Astrocyte (in vitro differentiated cells and primary cell): ENCODE measurements around the gene ARNT2. TPM values are rescaled to one million over a fixed set of nuclear protein-coding genes. Genes with fewer than 3 reads are reported as not detected.
A peak's percentile ranks its signal among the peaks of the same experiment; 100 is the strongest.

ENCODE experiments used
- DNase-seq: peaks from one replicate; pipeline ENCODE4 v3.0.0-alpha.2; 2010; ENCODE audit warnings: low read depth
- FAIRE-seq: peaks from 2 replicates; lab custom pipeline; 2011; peaks lifted over from hg19 to GRCh38; lab: Jason Lieb, UNC
- H2AFZ ChIP-seq: 2 replicates; pipeline ENCODE4 v1.6.0; 2012; ENCODE audit warnings: low read depth, low read length, inconsistent platforms
- H3K27ac ChIP-seq: 2 replicates; pipeline ENCODE4 v1.5.1; 2011; ENCODE audit warnings: low read depth, low read length, inconsistent platforms
- H3K27me3 ChIP-seq: 2 replicates; pipeline ENCODE4 v1.6.0; 2011; ENCODE audit warnings: low read length, inconsistent platforms; ENCODE audit not compliant: insufficient read depth
- H3K36me3 ChIP-seq: 2 replicates; pipeline ENCODE4 v1.5.1; 2011; ENCODE audit warnings: low read length, inconsistent platforms; ENCODE audit not compliant: insufficient read depth
- H3K4me1 ChIP-seq: 2 replicates; pipeline ENCODE4 v1.5.1; 2011; ENCODE audit warnings: low read length, inconsistent platforms; ENCODE audit not compliant: insufficient read depth
- H3K4me2 ChIP-seq: 2 replicates; pipeline ENCODE4 v1.6.0; 2012; ENCODE audit warnings: low read length, inconsistent platforms
- H3K4me3 ChIP-seq: 2 replicates; pipeline ENCODE4 v1.5.1; 2011; ENCODE audit warnings: low read depth, mild to moderate bottlenecking, low read length, inconsistent platforms; ENCODE audit not compliant: insufficient read depth
- H3K79me2 ChIP-seq: 2 replicates; pipeline ENCODE4 v1.6.0; 2012; ENCODE audit warnings: mild to moderate bottlenecking, low read length, inconsistent platforms; ENCODE audit not compliant: insufficient read depth
- H3K9ac ChIP-seq: 2 replicates; pipeline ENCODE4 v1.6.0; 2012; ENCODE audit warnings: mild to moderate bottlenecking, low read length, inconsistent platforms
- H3K9me3 ChIP-seq: 2 replicates; pipeline ENCODE4 v1.5.1; 2012; ENCODE audit warnings: low read depth, mild to moderate bottlenecking, low read length, inconsistent platforms; ENCODE audit not compliant: insufficient read depth
- H4K20me1 ChIP-seq: 2 replicates; pipeline ENCODE4 v1.6.0; 2012; ENCODE audit warnings: low read length, inconsistent platforms; ENCODE audit not compliant: insufficient read depth
- H3K27ac Mint-ChIP-seq: one replicate; pipeline ENCODE4 v1.8.0; 2021; ENCODE audit warnings: mild to moderate bottlenecking, mixed read lengths; ENCODE audit not compliant: unreplicated experiment
- H3K27me3 Mint-ChIP-seq: one replicate; pipeline ENCODE4 v1.8.0; 2021; ENCODE audit warnings: low read depth, mixed read lengths; ENCODE audit not compliant: unreplicated experiment
- H3K36me3 Mint-ChIP-seq: one replicate; pipeline ENCODE4 v1.8.0; 2021; ENCODE audit warnings: low read depth, mixed read lengths; ENCODE audit not compliant: unreplicated experiment
- H3K4me1 Mint-ChIP-seq: one replicate; pipeline ENCODE4 v1.8.0; 2021; ENCODE audit warnings: low read depth, mixed read lengths; ENCODE audit not compliant: unreplicated experiment
- H3K4me3 Mint-ChIP-seq: one replicate; pipeline ENCODE4 v1.8.0; 2021; ENCODE audit warnings: mild to moderate bottlenecking, moderate library complexity, mixed read lengths; ENCODE audit not compliant: unreplicated experiment
- H3K9me3 Mint-ChIP-seq: one replicate; pipeline ENCODE4 v1.8.0; 2021; ENCODE audit warnings: mild to moderate bottlenecking, mixed read lengths; ENCODE audit not compliant: unreplicated experiment
- CTCF ChIP-seq: IDR thresholded peaks from 2 replicates; pipeline ENCODE4 v1.5.1; 2011; ENCODE audit warnings: low read depth, mild to moderate bottlenecking, inconsistent platforms, low read length, moderate library complexity; ENCODE audit not compliant: insufficient read depth
- EZH2 ChIP-seq: IDR thresholded peaks from 2 replicates; pipeline ENCODE4 v1.6.1; 2012; ENCODE audit warnings: mild to moderate bottlenecking, low read length, inconsistent platforms; ENCODE audit not compliant: insufficient read depth
- total RNA-seq: library from RNA; stranded (reverse); gene quantifications from 2 replicates; pipeline ENCODE4 v1.2.1, GENCODE V29; 2021

Gene ARNT2
- total RNA-seq, 1 donor from 2014 or later: 3.5 TPM

DNA sequence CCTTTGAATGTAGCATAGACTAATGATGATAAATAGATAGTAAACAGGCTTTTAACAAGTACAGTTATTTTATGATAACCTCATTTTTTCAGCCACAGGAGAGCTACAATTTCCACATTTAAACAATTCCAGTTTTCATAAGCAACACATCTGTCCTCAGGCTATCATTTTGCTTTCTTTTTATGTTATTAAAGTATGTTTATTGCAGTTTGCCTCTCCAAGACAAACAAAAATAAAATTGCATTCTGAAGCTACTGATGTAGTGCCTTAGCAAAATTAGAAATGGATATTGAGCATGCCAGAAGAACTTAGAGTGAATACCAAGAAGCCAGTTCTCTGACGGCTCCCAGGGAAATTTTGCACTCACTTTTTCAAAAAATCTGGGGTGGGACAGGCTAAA is 150.4 kb downstream of the ARNT2 start:
- H3K4me2 ChIP-seq: no peak overlapping the region
- no peak for TF ChIP-seq EZH2
- TF ChIP-seq CTCF: no peak
- no peak overlapping the region for H3K27ac ChIP-seq
- FAIRE-seq: no peak
- Mint-ChIP-seq H3K4me3 (no peak overlapping the region), H3K27me3 (peaks cover 2% of the 10 kb centered on the region), H3K4me1 (peaks cover 24% of the 10 kb centered on the region), H3K36me3 (peaks cover 3% of the 10 kb centered on the region), H3K9me3 (no peaks in the 10 kb centered on the region), H3K27ac (no peak overlapping the region)
- peaks cover 19% of the 10 kb centered on the region for H3K4me1 ChIP-seq
- H3K79me2 ChIP-seq: no peaks in the 10 kb centered on the region
- H3K27me3 ChIP-seq: no peaks in the 10 kb centered on the region
- no peak overlapping the region for H3K4me3 ChIP-seq
- H3K9me3 ChIP-seq: no peaks in the 10 kb centered on the region
- H2AFZ ChIP-seq: no peak overlapping the region
- DNase-seq: no peak
- no peaks in the 10 kb centered on the region for H4K20me1 ChIP-seq
- no peaks in the 10 kb centered on the region for H3K36me3 ChIP-seq
- H3K9ac ChIP-seq: no peak overlapping the region

- no peak overlapping the region for H3K4me3 ChIP-seq
- no peaks in the 10 kb centered on the region for H3K9me3 ChIP-seq
- Mint-ChIP-seq H3K4me3 (no peak overlapping the region), H3K9me3 (peaks cover 2% of the 10 kb centered on the region), H3K27ac (no peak overlapping the region), H3K36me3 (peaks cover 3% of the 10 kb centered on the region), H3K27me3 (peaks cover 2% of the 10 kb centered on the region), H3K4me1 (peaks cover 8% of the 10 kb centered on the region)
- no peaks in the 10 kb centered on the region for H3K36me3 ChIP-seq
- DNase-seq (peak; percentile 45), FAIRE-seq (no peak)
- no peak overlapping the region for H3K27ac ChIP-seq
- no peak overlapping the region for H2AFZ ChIP-seq
- H3K79me2 ChIP-seq: no peaks in the 10 kb centered on the region
- H3K27me3 ChIP-seq: no peaks in the 10 kb centered on the region
- peaks cover 8% of the 10 kb centered on the region for H3K4me1 ChIP-seq
- H4K20me1 ChIP-seq: no peaks in the 10 kb centered on the region
- TF ChIP-seq EZH2: no peak
- no peak for TF ChIP-seq CTCF
- H3K9ac ChIP-seq: no peak overlapping the region
- no peak overlapping the region for H3K4me2 ChIP-seq
Observed at GRCh38 chr15:80556694-80557367, 152.6 kb downstream of the ARNT2 start.

- Histone ChIP-seq H3K4me2 (no peak overlapping the region), H3K36me3 (no peaks in the 10 kb centered on the region), H3K4me3 (no peak overlapping the region), H4K20me1 (no peaks in the 10 kb centered on the region), H3K4me1 (peaks cover 8% of the 10 kb centered on the region), H2AFZ (no peak overlapping the region), H3K79me2 (no peaks in the 10 kb centered on the region), H3K9ac (no peak overlapping the region), H3K27me3 (no peaks in the 10 kb centered on the region), H3K27ac (no peak overlapping the region), H3K9me3 (no peaks in the 10 kb centered on the region)
- H3K4me3 Mint-ChIP-seq: no peak overlapping the region
- FAIRE-seq (no peak), DNase-seq (no peak)
- peaks cover 3% of the 10 kb centered on the region for H3K36me3 Mint-ChIP-seq
- H3K9me3 Mint-ChIP-seq: peaks cover 2% of the 10 kb centered on the region
- H3K4me1 Mint-ChIP-seq: peaks cover 8% of the 10 kb centered on the region
- peaks cover 2% of the 10 kb centered on the region for H3K27me3 Mint-ChIP-seq
- no peak overlapping the region for H3K27ac Mint-ChIP-seq
- no peak for TF ChIP-seq EZH2
- no peak for TF ChIP-seq CTCF
Observed at GRCh38 chr15:80557441-80558234, 153.5 kb downstream of the ARNT2 start.
